Raji (cell line): ENCODE data around the gene ATG9B.
A peak's percentile ranks its signal among the peaks of the same experiment; 100 is the strongest.

Experiments
- POLR2A ChIP-seq: IDR thresholded peaks from 2 replicates; pipeline ENCODE4 v1.6.1; 2011; ENCODE audit warnings: low read depth, low read length, control low read depth; ENCODE audit not compliant: insufficient read depth

The ATG9B gene

GRCh38 chr7:150975536-150976319, 48.6 kb downstream of the ATG9B start:
- no peak for TF ChIP-seq POLR2A

- TF ChIP-seq POLR2A = peak; percentile 95
Observed at GRCh38 chr7:150974468-150975391, 49.6 kb downstream of the ATG9B start.

GRCh38 chr7:150973571-150974451, 50.5 kb downstream of the ATG9B start:
- no peak for TF ChIP-seq POLR2A

GRCh38 chr7:150972741-150973140, 51.6 kb downstream of the ATG9B start:
- TF ChIP-seq POLR2A = no peak

GRCh38 chr7:150972023-150972468, 52.2 kb downstream of the ATG9B start:
- no peak for TF ChIP-seq POLR2A

GRCh38 chr7:150971242-150972022, 52.9 kb downstream of the ATG9B start:
- TF ChIP-seq POLR2A = no peak

GRCh38 chr7:150970424-150970823, 53.9 kb downstream of the ATG9B start:
- TF ChIP-seq POLR2A = no peak

GRCh38 chr7:150969475-150969874, 54.8 kb downstream of the ATG9B start:
- TF ChIP-seq POLR2A = no peak

- TF ChIP-seq POLR2A = no peak
Observed at GRCh38 chr7:150968734-150969372, 55.4 kb downstream of the ATG9B start.

- no peak for TF ChIP-seq POLR2A
Observed at GRCh38 chr7:150968056-150968733, 56.1 kb downstream of the ATG9B start.

GRCh38 chr7:150967349-150967748, 56.9 kb downstream of the ATG9B start:
- no peak for TF ChIP-seq POLR2A

- no peak for TF ChIP-seq POLR2A
Observed at GRCh38 chr7:150966002-150966401, 58.3 kb downstream of the ATG9B start.

- no peak for TF ChIP-seq POLR2A
Observed at GRCh38 chr7:150965273-150965830, 58.9 kb downstream of the ATG9B start.
